ENCODE results near the gene SNED1. TPM values are rescaled to one million over a fixed set of nuclear protein-coding genes. Genes with fewer than 3 reads are reported as not detected.

The SNED1 gene
- total RNA-seq, 1 experiment from 2014 or later = 0.76 TPM

DNA sequence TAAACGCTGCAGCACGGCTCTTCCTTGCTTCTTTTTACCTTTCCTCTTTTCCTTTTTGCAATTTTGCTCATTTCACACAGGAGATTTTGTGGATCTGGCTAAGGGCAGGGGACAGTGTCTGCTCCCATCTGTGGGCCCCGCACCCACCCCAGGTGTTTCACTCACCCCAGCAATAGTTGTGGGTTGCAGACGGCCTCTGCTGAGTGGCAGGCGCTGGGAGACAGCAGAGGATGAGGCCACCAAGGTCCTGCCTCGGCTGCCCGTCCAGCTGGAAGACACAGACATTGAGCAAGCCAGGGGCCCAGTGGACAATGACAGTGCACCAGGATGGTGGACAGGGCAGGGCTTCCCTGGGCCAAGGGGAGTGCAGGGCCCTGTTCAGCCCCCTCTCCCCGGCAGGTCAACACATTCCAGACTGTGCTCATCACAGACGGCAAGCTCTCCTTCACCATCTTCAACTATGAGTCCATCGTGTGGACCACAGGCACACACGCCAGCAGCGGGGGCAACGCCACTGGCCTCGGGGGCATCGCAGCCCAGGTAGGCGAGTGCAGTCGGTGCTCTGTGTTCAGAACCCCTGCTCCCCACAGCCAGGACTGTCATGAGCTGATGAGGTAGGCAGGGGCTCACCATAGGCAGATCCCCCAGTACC lies 35.0 kb downstream of the SNED1 start:
- Mint-ChIP-seq H3K4me3 (ENCODE audit: low read depth, unreplicated experiment) (no peak overlapping the region), H3K9me3 (ENCODE audit: low read depth, unreplicated experiment) (no peaks in the 10 kb centered on the region), H3K36me3 (ENCODE audit: insufficient read depth, unreplicated experiment) (no peaks in the 10 kb centered on the region), H3K4me1 (ENCODE audit: low read depth, unreplicated experiment) (no peaks in the 10 kb centered on the region), H3K27me3 (ENCODE audit: unreplicated experiment) (peaks cover 27% of the 10 kb centered on the region), H3K27ac (ENCODE audit: unreplicated experiment) (no peak overlapping the region)
- CTCF ChIA-PET = no interaction called here
- TF ChIP-seq CTCF (IDR thresholded peaks at IDR 0.05; ENCODE audit: unreplicated experiment) = no peak
- intact Hi-C loops (cut with micrococcal nuclease; ENCODE audit: unreplicated experiment) = no loop called here
- no TSS peak for BruUV-seq (replicated peaks)
- no peak for DNase-seq

- no peaks in the 10 kb centered on the region for H3K36me3 Mint-ChIP-seq (ENCODE audit: insufficient read depth, unreplicated experiment)
- H3K27me3 Mint-ChIP-seq (ENCODE audit: unreplicated experiment) = peaks cover 32% of the 10 kb centered on the region
- intact Hi-C loops (cut with micrococcal nuclease; ENCODE audit: unreplicated experiment) = no loop called here
These were observed 35.6 kb downstream of the SNED1 start for GRCh38 chr2:241033994-241034393.

GRCh38 chr2:241034490-241035141 lies 36.2 kb downstream of the SNED1 start:
- no peaks in the 10 kb centered on the region for H3K4me1 Mint-ChIP-seq (ENCODE audit: low read depth, unreplicated experiment)

More at GRCh38 chr2:241033994-241034393, 35.6 kb downstream of the SNED1 start:
- Mint-ChIP-seq H3K4me1 (ENCODE audit: low read depth, unreplicated experiment) (no peaks in the 10 kb centered on the region), H3K27ac (ENCODE audit: unreplicated experiment) (no peak overlapping the region), H3K9me3 (ENCODE audit: low read depth, unreplicated experiment) (no peaks in the 10 kb centered on the region), H3K4me3 (ENCODE audit: low read depth, unreplicated experiment) (no peak overlapping the region)
- DNase-seq = no peak
- no TSS peak for BruUV-seq (replicated peaks)
- TF ChIP-seq CTCF (IDR thresholded peaks at IDR 0.05; ENCODE audit: unreplicated experiment) = no peak
- CTCF ChIA-PET = no interaction called here

DNA sequence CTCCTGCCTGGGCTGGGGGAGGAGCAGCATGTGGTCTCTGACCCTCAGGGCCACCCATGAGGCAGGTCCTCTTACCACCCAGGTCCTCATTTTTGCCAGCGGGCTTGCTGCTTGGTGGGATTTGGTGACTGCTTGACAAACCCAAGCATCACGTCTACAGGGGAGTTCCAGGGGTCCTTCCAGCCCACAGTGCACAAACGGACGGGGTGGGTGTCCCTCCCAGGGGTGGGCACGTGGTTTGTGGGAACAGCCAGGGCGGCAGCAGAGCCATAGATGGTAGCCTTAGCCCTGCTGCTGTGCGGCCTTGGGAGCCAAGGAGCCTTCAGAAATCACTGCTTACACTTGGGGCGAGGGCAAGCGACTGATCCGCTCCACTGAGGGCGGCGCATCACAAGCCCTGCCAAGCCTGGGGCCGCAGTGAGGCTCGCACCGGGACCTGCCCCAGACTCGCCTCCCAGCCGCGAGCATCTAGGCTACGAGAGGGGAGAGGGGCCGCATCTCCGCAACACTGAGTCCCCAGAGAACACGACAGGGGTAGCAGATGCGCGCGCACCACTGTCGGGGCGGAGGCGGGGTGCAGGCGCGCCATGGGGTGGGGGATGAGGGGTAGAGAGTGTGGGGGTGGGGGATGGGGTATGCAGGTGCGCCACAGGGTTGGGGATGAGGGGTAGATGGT lies 36.9 kb downstream of the SNED1 start:
- BruUV-seq (replicated peaks) = no TSS peak
- H3K4me3 Mint-ChIP-seq (ENCODE audit: low read depth, unreplicated experiment) = no peak overlapping the region
- CTCF ChIA-PET = no interaction called here
- H3K27ac Mint-ChIP-seq (ENCODE audit: unreplicated experiment) = no peak overlapping the region
- TF ChIP-seq CTCF (IDR thresholded peaks at IDR 0.05; ENCODE audit: unreplicated experiment) = no peak
- intact Hi-C loops (cut with micrococcal nuclease; ENCODE audit: unreplicated experiment) = no loop called here
- peaks cover 45% of the 10 kb centered on the region for H3K27me3 Mint-ChIP-seq (ENCODE audit: unreplicated experiment)
- no peaks in the 10 kb centered on the region for H3K36me3 Mint-ChIP-seq (ENCODE audit: insufficient read depth, unreplicated experiment)
- DNase-seq = no peak
- no peaks in the 10 kb centered on the region for H3K9me3 Mint-ChIP-seq (ENCODE audit: low read depth, unreplicated experiment)
- H3K4me1 Mint-ChIP-seq (ENCODE audit: low read depth, unreplicated experiment) = no peaks in the 10 kb centered on the region

More at GRCh38 chr2:241034490-241035141, 36.2 kb downstream of the SNED1 start:
- Mint-ChIP-seq H3K27ac (ENCODE audit: unreplicated experiment) (no peak overlapping the region), H3K36me3 (ENCODE audit: insufficient read depth, unreplicated experiment) (no peaks in the 10 kb centered on the region), H3K27me3 (ENCODE audit: unreplicated experiment) (peaks cover 38% of the 10 kb centered on the region), H3K9me3 (ENCODE audit: low read depth, unreplicated experiment) (no peaks in the 10 kb centered on the region), H3K4me3 (ENCODE audit: low read depth, unreplicated experiment) (no peak overlapping the region)
- DNase-seq = no peak
- no peak for TF ChIP-seq CTCF (IDR thresholded peaks at IDR 0.05; ENCODE audit: unreplicated experiment)
- intact Hi-C loops (cut with micrococcal nuclease; ENCODE audit: unreplicated experiment) = no loop called here
- CTCF ChIA-PET = no interaction called here
- no TSS peak for BruUV-seq (replicated peaks)

All from Calu3 (cell line).